Suprapubic skin (tissue), 3 donors: ENCODE measurements around the gene TGFBRAP1.

Source experiments
- CTCF ChIP-seq, 2 donors: fragments of 200-600 bp in 1 of 2; fragments of 450-650 bp in 1 of 2; sonication (generic) in 1 of 2; IDR thresholded peaks; one replicate each; pipeline ENCODE4 v1.5.1; 2016 to 2019; ENCODE audit warnings: antibody characterized with exemption in 2 of 2, mild to moderate bottlenecking in 1 of 2, moderate library complexity in 1 of 2
- EP300 ChIP-seq: sonication (generic); formaldehyde crosslinking; IDR thresholded peaks from one replicate; pipeline ENCODE4 v1.6.1; 2017; ENCODE audit warnings: antibody characterized with exemption
- POLR2A ChIP-seq, 2 donors: fragments of 450-650 bp; IDR thresholded peaks; one replicate each; pipeline ENCODE4 v1.6.1; 2017; ENCODE audit warnings: antibody characterized with exemption in 2 of 2, mild to moderate bottlenecking in 2 of 2, moderate library complexity in 2 of 2

GRCh38 chr2:105269426-105269825 lies 60.1 kb downstream of the TGFBRAP1 start:
- TF ChIP-seq CTCF (IDR thresholded peaks at IDR 0.05) (no peak), EP300 (no peak), POLR2A (IDR thresholded peaks at IDR 0.05) (no peak)
